Stimulated activated CD4-positive, alpha-beta T cell treated with anti-CD3 and anti-CD28 coated beads, TNF-alpha, amount 100 ng/mL, for 4 hours (primary cell): ENCODE data around the gene BICD1.

Experiments used
- DNase-seq, 3 experiments: peaks; one replicate each; pipeline ENCODE4 v3.0.0-alpha.2; 2020; ENCODE audit warnings: low read depth in 3 of 3

BICD1 gene

DNA sequence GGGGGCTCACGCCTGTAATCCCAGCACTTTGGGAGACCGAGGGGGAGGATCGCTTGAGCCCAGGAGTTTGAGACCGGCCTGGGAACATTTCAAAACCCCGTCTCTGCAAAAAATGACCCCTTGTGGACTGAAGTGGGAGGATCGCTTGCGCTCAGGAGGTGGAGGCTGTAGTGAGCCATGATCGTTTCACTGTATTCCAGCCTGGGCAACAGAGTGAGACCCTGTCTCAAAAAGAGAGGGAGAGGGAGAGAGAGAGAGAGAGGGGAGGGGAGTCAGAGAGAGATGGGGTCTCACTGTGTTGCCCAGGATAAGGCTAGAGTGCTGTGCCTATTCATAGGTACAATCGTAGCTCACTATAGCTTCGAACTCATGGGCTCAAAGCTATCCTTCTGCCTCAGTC lies 295.5 kb downstream of the BICD1 start:
- DNase-seq: no peak

DNA sequence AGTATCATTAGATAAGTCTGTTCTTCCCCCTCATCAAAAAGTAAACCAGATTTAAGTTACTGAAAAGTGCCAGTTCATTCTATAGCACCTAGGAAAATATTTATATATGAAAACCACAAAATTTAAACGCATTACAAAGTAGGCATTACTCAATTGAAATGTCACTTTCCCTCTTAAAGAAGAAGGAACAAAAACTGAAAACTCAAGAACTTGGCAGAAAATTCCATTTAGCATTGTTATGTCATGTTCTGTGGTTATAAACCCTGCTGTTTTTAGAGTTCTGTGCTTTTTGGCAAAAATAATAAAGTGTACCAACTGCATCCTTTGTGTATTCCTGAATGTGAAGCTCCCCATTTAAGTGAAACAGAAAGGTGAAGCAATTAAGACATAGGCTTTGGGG lies 296.3 kb downstream of the BICD1 start:
- no peak for DNase-seq

DNA sequence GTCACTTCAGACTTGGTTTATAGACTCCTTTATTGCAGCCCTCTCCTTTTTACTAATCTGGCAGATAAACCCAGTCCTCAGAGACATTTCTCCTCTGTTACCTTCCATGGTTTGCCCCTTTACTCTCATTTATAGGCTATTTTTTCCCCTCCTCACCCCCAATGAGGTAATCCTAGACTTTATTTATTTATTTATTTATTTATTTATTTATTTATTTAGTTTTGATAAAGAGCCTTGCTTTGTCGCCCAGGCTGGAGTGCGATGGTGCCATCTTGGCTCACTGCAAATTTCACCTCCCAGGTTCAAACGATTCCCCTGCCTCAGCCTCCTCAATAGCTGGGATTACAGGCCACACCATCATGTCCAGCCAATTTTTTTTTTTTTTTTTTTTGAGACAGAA lies 301.1 kb downstream of the BICD1 start:
- DNase-seq: no peak

DNA sequence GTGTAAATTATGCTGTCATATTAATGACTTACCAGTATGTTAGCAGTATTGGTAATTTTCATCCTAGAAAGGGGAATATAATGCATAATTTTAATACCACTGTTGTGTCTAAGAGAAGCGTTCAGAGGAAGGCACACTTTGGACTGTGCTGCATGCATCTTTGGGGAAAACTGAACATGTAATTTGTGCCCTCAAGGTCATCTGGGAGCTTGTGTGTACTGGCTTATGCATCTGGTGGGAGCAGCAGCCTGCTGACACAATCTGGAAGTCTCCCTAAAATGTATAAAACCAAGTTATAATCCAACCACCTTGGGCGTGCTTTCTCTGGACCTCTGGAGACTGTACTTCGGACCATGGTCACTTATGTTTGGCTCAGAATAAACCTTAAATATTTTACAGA lies 306.8 kb downstream of the BICD1 start:
- no peak for DNase-seq

DNA sequence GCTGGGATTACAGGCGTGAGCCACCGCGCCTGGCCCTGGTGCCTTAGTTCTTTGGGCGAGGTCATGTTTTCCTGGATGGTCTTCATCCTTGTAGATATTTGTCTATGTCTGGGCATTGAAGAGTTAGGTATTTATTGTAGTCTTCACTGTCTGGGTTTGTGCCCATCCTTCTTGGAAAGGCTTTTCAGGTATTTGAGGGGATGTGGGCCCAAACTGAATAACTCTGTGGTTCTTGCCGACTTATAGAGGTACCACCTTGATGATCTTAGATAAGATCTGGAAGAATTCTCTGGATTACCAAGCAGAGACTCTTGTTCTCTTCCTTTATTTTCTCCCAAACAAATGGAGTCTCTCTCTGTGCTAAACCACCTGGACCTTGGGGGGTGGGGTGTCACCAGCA lies 311.6 kb downstream of the BICD1 start:
- no peak for DNase-seq

DNA sequence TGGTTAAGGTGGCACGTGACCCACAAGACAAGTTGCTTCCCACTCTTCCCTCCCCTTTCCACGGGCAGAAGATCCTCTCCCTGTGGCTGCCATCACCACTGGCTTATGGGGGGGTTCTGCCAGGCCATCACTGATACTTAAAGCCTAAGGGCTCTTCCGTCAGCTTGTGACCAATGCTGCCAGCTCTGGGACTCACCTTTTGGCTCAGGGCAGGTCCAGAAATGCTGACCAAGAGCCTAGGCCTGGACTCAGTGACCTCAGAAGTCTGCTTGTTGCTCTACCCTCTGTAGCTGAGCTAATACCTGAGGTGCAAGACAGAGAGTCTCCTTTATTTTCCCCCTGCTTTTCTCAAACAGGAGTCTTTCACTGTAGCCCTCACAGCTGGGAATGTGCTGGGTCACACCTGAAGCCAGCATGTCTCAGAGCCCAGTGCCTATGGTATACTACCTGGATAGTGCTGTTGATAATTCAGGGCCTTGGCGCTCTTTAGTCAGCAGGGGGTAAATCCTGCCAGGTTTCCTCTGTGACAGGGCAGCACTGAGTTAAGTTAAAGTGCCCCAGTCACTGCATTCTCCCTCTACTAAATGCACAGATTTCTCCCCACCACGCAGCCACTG lies 312.4 kb downstream of the BICD1 start:
- no peak for DNase-seq

DNA sequence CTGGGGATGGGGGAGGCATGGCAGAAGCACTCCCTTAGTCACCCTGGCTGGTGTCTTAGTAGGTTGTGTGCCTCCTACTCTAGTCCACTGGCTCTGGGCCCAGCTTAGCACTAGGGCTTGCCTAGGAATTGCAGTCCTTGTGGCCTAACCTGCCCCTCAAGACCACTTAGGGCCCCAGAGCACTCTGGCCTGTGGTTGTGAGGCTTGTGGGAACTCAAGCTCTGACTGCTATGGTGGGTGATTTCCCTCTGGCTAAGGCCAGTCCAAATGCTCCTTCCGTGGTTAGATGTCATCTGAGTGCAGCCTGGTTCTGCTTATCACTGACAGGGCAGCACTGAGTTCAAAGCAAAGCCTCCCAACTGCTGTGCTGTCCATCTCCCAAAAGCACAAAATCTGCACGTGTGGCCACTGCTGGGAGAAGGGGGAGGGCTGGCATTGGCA lies 312.9 kb downstream of the BICD1 start:
- DNase-seq: no peak

DNA sequence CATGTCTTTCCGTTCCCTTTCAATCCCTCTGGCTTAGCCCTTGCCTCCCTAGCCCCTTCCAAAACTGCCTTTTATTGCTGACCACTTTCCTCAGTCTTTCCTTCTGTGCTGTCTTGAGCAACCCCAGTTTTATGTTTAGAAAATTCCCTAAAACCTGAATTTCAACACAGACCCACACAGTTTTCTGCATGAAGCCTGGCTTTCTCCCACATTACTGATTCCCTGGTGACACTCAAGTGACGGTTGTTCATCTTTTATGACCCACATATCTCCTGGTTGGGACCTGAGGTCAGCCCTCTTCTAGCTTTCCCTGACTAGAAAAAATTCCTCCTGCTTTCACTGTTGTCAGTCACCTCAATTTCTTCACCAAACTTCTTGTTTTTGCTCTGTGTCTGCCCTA lies 313.7 kb downstream of the BICD1 start:
- DNase-seq: no peak

DNA sequence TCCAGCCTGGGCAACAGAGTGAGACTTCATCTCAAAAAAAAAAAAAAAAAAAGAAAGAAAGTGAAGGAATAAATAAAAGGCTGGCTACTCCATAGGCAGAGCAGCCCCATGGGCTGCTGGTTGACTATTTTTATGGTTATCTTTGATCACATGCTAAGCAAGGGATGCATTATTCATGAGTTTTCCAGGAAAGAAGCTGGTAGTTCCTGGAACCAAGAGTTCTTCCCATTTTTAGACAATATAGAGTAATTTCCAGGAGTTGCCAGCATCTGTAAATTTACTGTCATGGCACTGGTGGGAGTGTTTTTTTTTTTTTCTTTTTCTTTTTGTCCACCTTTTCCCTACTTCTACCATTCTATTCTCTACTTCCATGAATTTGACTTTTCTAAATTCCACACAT lies 316.9 kb downstream of the BICD1 start:
- no peak for DNase-seq

DNA sequence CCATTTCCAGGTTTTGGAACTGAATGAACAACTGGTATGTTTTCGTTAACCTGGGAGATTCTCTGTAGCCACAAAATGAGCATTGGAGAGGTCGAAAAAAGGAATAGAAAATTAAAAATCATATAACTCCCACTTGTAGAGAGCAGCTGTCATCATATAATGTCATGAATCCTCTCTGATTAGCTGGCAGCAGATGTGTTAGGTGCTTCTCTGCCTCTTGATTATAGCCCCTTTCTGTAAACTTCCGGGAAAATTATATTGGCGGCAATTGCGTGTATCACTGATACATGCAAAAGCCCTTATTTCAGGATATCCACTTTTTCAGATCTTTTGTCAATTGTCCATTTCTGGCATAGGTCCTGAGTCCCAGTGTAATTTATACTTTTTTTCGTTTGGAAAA lies 324.4 kb downstream of the BICD1 start:
- DNase-seq: no peak
